Measurements from ENCODE around the gene MELTF. TPM values are rescaled to one million over a fixed set of nuclear protein-coding genes. Genes with fewer than 3 reads are reported as not detected.
A peak's percentile ranks its signal among the peaks of the same experiment; 100 is the strongest.

Gene MELTF
- total RNA-seq, 2 experiments from 2014 or later = 7.6 to 8.2 TPM

GRCh38 chr3:197006860-197007259, 22.8 kb downstream of the MELTF start:
- peaks cover 9% of the 10 kb centered on the region for H3K4me1 Mint-ChIP-seq (ENCODE audit: low read depth)
- POLR2A ChIA-PET = no interaction called here
- H3K27me3 Mint-ChIP-seq (ENCODE audit: low read depth) = peaks cover 2% of the 10 kb centered on the region
- no peak overlapping the region for H3K27ac Mint-ChIP-seq
- H3K36me3 Mint-ChIP-seq (ENCODE audit: low read depth) = no peaks in the 10 kb centered on the region
- no peaks in the 10 kb centered on the region for H3K9me3 Mint-ChIP-seq (ENCODE audit: insufficient read depth)
- CTCF ChIA-PET = interaction anchor here (0.5 to 1.3 kb wide), 3 partner anchors 15 to 491 kb away, joined by 3 read pairs; no protein-coding TSS in a partner anchor
- no peak overlapping the region for H3K4me3 Mint-ChIP-seq
- ATAC-seq (no peak), DNase-seq (no peak)

- peaks cover 2% of the 10 kb centered on the region for H3K27me3 Mint-ChIP-seq (ENCODE audit: low read depth)
- H3K4me3 Mint-ChIP-seq = no peak overlapping the region
- H3K4me1 Mint-ChIP-seq (ENCODE audit: low read depth) = peaks cover 12% of the 10 kb centered on the region
- H3K9me3 Mint-ChIP-seq (ENCODE audit: insufficient read depth) = no peaks in the 10 kb centered on the region
- no peaks in the 10 kb centered on the region for H3K36me3 Mint-ChIP-seq (ENCODE audit: low read depth)
- ATAC-seq = no peak
- ChIA-PET CTCF (interaction anchor here (1.1 to 6.1 kb wide), 3 partner anchors 16 to 181 kb away, joined by 3 to 41 read pairs (median 3); partner anchors contain the start of gene MELTF), POLR2A (interaction anchor here (0.5 kb wide), 1 partner anchor 36 kb away, joined by 3 read pairs; no protein-coding TSS in a partner anchor)
- H3K27ac Mint-ChIP-seq = no peak overlapping the region
- no peak for DNase-seq
Measured at GRCh38 chr3:197006446-197006845, 23.2 kb downstream of the MELTF start.

- H3K27ac Mint-ChIP-seq = peak overlapping the region; percentile 87
- CTCF ChIA-PET = interaction anchor here (0.7 to 6.1 kb wide), 7 partner anchors 22 to 184 kb away, joined by 3 to 41 read pairs (median 3); partner anchors contain the start of gene MELTF
- no peaks in the 10 kb centered on the region for H3K9me3 Mint-ChIP-seq (ENCODE audit: insufficient read depth)
- ATAC-seq (peak; percentile 10), DNase-seq (peak; percentile 41)
- H3K4me1 Mint-ChIP-seq (ENCODE audit: low read depth) = peaks cover 12% of the 10 kb centered on the region
- peak overlapping the region; percentile 77 for H3K4me3 Mint-ChIP-seq
- H3K27me3 Mint-ChIP-seq (ENCODE audit: low read depth) = peaks cover 2% of the 10 kb centered on the region
- POLR2A ChIA-PET = interaction anchor here (0.7 to 1.5 kb wide), 2 partner anchors 25 to 112 kb away, joined by 3 read pairs; partner anchors contain the start of gene MELTF
- no peaks in the 10 kb centered on the region for H3K36me3 Mint-ChIP-seq (ENCODE audit: low read depth)
Measured at GRCh38 chr3:197003461-197004385, 25.9 kb downstream of the MELTF start.

GRCh38 chr3:197002701-197003454, 26.7 kb downstream of the MELTF start:
- no peak overlapping the region for H3K4me3 Mint-ChIP-seq
- DNase-seq = peak; percentile 71
- H3K27me3 Mint-ChIP-seq (ENCODE audit: low read depth) = peaks cover 2% of the 10 kb centered on the region
- ChIA-PET POLR2A (interaction anchor here (0.9 to 1.5 kb wide), 2 partner anchors 17 to 26 kb away, joined by 3 read pairs; partner anchors contain the start of gene MELTF), CTCF (interaction anchor here (0.7 to 6.1 kb wide), 9 partner anchors 22 to 185 kb away, joined by 3 to 41 read pairs (median 3); partner anchors contain the start of gene MELTF)
- peak; percentile 85 for ATAC-seq
- no peaks in the 10 kb centered on the region for H3K36me3 Mint-ChIP-seq (ENCODE audit: low read depth)
- peaks cover 12% of the 10 kb centered on the region for H3K4me1 Mint-ChIP-seq (ENCODE audit: low read depth)
- H3K9me3 Mint-ChIP-seq (ENCODE audit: insufficient read depth) = no peaks in the 10 kb centered on the region
- H3K27ac Mint-ChIP-seq = no peak overlapping the region

GRCh38 chr3:197001972-197002700, 27.5 kb downstream of the MELTF start:
- Mint-ChIP-seq H3K27ac (peak overlapping the region; percentile 85), H3K4me1 (ENCODE audit: low read depth) (peaks cover 12% of the 10 kb centered on the region), H3K36me3 (ENCODE audit: low read depth) (no peaks in the 10 kb centered on the region), H3K27me3 (ENCODE audit: low read depth) (peaks cover 2% of the 10 kb centered on the region), H3K9me3 (ENCODE audit: insufficient read depth) (no peaks in the 10 kb centered on the region), H3K4me3 (peak overlapping the region; percentile 59)
- DNase-seq (no peak), ATAC-seq (no peak)
- ChIA-PET CTCF (interaction anchor here (0.6 to 6.1 kb wide), 6 partner anchors 23 to 136 kb away, joined by 3 to 41 read pairs (median 3); partner anchors contain the start of gene MELTF), POLR2A (interaction anchor here (0.7 to 1.0 kb wide), 3 partner anchors 17 to 296 kb away, joined by 3 read pairs; no protein-coding TSS in a partner anchor)

- Mint-ChIP-seq H3K4me1 (ENCODE audit: low read depth) (peaks cover 12% of the 10 kb centered on the region), H3K4me3 (peak overlapping the region; percentile 59), H3K9me3 (ENCODE audit: insufficient read depth) (no peaks in the 10 kb centered on the region), H3K36me3 (ENCODE audit: low read depth) (no peaks in the 10 kb centered on the region), H3K27ac (peak overlapping the region; percentile 85), H3K27me3 (ENCODE audit: low read depth) (peaks cover 2% of the 10 kb centered on the region)
- CTCF ChIA-PET = interaction anchor here (0.8 to 6.1 kb wide), 2 partner anchors 29 to 52 kb away, joined by 3 to 41 read pairs; partner anchors contain the start of gene MELTF
- POLR2A ChIA-PET = interaction anchor here (1.0 kb wide), 1 partner anchor 296 kb away, joined by 3 read pairs; no protein-coding TSS in a partner anchor
- ATAC-seq (no peak), DNase-seq (no peak)
Measured at GRCh38 chr3:197001106-197001971, 28.3 kb downstream of the MELTF start.

GRCh38 chr3:197000211-197000610, 29.4 kb downstream of the MELTF start:
- Mint-ChIP-seq H3K36me3 (ENCODE audit: low read depth) (no peaks in the 10 kb centered on the region), H3K27me3 (ENCODE audit: low read depth) (peaks cover under 1% of the 10 kb centered on the region), H3K9me3 (ENCODE audit: insufficient read depth) (no peaks in the 10 kb centered on the region), H3K4me1 (ENCODE audit: low read depth) (peaks cover 12% of the 10 kb centered on the region), H3K4me3 (no peak overlapping the region), H3K27ac (no peak overlapping the region)
- ATAC-seq (no peak), DNase-seq (no peak)
- POLR2A ChIA-PET = no interaction called here
- CTCF ChIA-PET = interaction anchor here (6.1 kb wide), 1 partner anchor 30 kb away, joined by 41 read pairs; the partner anchor contains the start of gene MELTF

- ATAC-seq (no peak), DNase-seq (no peak)
- peaks cover 8% of the 10 kb centered on the region for H3K4me1 Mint-ChIP-seq (ENCODE audit: low read depth)
- no peaks in the 10 kb centered on the region for H3K36me3 Mint-ChIP-seq (ENCODE audit: low read depth)
- H3K27ac Mint-ChIP-seq = no peak overlapping the region
- ChIA-PET POLR2A (interaction anchor here (0.6 to 0.8 kb wide), 2 partner anchors 127 to 131 kb away, joined by 3 read pairs; no protein-coding TSS in a partner anchor), CTCF (interaction anchor here (1.6 kb wide), 1 partner anchor 30 kb away, joined by 4 read pairs; the partner anchor contains the start of gene PIGZ)
- no peaks in the 10 kb centered on the region for H3K27me3 Mint-ChIP-seq (ENCODE audit: low read depth)
- no peak overlapping the region for H3K4me3 Mint-ChIP-seq
- H3K9me3 Mint-ChIP-seq (ENCODE audit: insufficient read depth) = no peaks in the 10 kb centered on the region
Measured at GRCh38 chr3:196998966-196999760, 30.5 kb downstream of the MELTF start.

- no peak for ATAC-seq
- DNase-seq = no peak
- H3K27ac Mint-ChIP-seq = no peak overlapping the region
- H3K4me1 Mint-ChIP-seq (ENCODE audit: low read depth) = peaks cover 3% of the 10 kb centered on the region
- H3K36me3 Mint-ChIP-seq (ENCODE audit: low read depth) = no peaks in the 10 kb centered on the region
- ChIA-PET POLR2A (no interaction called here), CTCF (interaction anchor here (1.6 kb wide), 1 partner anchor 32 kb away, joined by 5 read pairs; the partner anchor contains the start of gene MELTF)
- H3K4me3 Mint-ChIP-seq = no peak overlapping the region
- no peaks in the 10 kb centered on the region for H3K27me3 Mint-ChIP-seq (ENCODE audit: low read depth)
- H3K9me3 Mint-ChIP-seq (ENCODE audit: insufficient read depth) = no peaks in the 10 kb centered on the region
Measured at GRCh38 chr3:196997311-196997710, 32.3 kb downstream of the MELTF start.

Measured in activated CD8-positive, alpha-beta T cell treated with anti-CD3 and anti-CD28 coated beads, Interleukin-2, amount 10 ng/mL, durations not matched to agents 7 days and 5 days (primary cell).